ENCODE measurements around the gene AGBL5.

The AGBL5 gene

DNA sequence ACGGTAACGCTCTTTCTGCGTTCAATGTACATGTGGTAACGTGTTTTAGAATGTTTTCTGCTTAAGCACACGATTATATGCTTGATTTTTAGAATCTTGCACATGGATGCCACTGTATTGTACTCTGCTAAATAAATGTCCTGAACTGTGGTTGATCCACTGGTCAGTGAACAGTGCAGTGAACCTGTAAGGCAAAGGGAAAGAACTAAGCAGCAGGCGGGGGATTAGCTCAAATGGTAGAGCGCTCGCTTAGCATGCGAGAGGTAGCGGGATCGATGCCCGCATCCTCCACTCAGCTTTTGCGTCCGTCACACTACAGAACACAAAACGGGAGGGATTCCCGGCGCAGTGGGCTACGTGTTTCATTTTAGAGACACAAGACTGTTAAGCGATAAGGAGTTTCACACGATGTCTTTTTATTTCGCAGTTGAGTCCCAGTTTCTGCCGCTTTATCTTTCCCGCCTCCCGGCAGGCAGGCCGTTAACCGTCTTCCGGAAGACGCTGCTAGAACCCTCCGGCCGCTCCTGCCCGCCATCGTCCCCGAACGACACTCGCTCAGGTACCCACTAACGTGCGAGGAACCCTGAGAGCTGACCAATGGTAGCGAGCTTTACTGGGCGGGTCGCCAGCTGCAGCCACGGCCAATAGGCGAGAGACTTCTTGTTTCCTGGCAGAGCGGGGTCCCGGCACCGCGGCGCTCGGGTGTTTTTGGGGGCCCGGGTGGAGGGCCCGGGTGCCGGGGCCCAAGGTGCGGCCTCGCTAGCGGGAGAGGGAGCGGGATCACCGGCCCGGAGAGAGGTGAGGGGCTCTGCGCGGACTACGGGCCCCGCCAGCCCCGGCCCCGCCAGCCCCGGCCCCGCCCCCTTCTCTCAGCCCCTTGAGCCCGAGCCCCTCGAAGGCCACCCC lies at the start of gene AGBL5:
Gene AGBL5, plus strand, starts transcription at position 673 of the 906 bp plus-strand sequence. CDS start 1,291 bp downstream, outside the sequence.
- no peak; the same call in none of the 2 replicates for TF ChIP-seq ZFX (IDR thresholded peaks at IDR 0.05)
- TF ChIP-seq, protein P1, sequence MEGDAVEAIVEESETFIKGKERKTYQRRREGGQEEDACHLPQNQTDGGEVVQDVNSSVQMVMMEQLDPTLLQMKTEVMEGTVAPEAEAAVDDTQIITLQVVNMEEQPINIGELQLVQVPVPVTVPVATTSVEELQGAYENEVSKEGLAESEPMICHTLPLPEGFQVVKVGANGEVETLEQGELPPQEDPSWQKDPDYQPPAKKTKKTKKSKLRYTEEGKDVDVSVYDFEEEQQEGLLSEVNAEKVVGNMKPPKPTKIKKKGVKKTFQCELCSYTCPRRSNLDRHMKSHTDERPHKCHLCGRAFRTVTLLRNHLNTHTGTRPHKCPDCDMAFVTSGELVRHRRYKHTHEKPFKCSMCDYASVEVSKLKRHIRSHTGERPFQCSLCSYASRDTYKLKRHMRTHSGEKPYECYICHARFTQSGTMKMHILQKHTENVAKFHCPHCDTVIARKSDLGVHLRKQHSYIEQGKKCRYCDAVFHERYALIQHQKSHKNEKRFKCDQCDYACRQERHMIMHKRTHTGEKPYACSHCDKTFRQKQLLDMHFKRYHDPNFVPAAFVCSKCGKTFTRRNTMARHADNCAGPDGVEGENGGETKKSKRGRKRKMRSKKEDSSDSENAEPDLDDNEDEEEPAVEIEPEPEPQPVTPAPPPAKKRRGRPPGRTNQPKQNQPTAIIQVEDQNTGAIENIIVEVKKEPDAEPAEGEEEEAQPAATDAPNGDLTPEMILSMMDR (conservative IDR thresholded peaks at IDR 0.05), result no peak
- H3K27ac ChIP-seq, result peak within 1 kb of the TSS; percentile 80

DNA sequence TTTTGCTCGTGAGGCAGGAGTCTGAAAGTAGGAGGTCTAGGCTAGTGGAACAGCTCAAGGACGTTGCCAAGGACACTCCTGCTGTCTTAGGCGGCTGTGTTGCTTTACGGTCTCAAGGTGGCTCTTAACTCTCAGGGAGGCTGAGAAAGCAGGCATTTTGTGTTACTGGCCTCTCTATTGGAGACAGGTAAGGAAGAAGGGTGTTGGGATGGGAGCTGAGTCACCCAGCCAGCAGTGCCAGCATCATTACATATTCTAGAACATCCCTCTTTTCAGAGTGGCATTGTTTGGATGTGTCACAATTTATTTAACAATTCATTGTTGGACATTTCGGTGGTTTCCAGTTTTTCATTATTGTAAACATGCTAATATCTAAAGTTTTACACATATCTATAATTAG lies 49.5 kb upstream of the AGBL5 start:
- H3K27ac ChIP-seq, result no peak overlapping the region
- TF ChIP-seq, protein P1 (conservative IDR thresholded peaks at IDR 0.05), result no peak
- no peak for TF ChIP-seq ZFX (IDR thresholded peaks at IDR 0.05)

- no peak for TF ChIP-seq ZFX (IDR thresholded peaks at IDR 0.05)
- TF ChIP-seq, protein P1 (conservative IDR thresholded peaks at IDR 0.05), result no peak
- H3K27ac ChIP-seq, result no peak overlapping the region
Observed at GRCh38 chr2:27003007-27003406, 48.5 kb upstream of the AGBL5 start.

DNA sequence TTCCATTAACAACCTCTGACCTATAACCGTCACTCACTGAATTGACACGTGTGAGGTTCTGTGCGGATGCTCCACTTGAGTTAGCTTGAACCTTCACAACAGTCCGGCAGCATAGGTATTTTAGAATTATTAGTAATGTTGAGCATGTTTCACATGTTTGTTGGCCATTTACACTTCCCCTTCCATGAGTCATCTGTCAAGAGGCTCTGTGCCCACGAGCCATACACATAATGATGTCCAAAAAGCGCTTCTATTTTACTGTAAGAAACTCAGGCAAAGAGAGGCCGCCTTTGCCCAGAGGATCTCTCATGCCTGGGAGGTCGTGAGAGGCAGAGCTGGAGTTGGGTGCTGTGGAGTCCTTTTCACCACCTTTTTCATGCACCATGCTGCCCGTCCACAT lies 47.6 kb upstream of the AGBL5 start:
- no peak overlapping the region for H3K27ac ChIP-seq
- TF ChIP-seq, protein P1 (conservative IDR thresholded peaks at IDR 0.05), result no peak
- no peak for TF ChIP-seq ZFX (IDR thresholded peaks at IDR 0.05)

- TF ChIP-seq, protein P1 (conservative IDR thresholded peaks at IDR 0.05), result no peak
- no peak for TF ChIP-seq ZFX (IDR thresholded peaks at IDR 0.05)
- no peak overlapping the region for H3K27ac ChIP-seq
Observed at GRCh38 chr2:27006602-27007415, 44.7 kb upstream of the AGBL5 start.

- no peak for TF ChIP-seq ZFX (IDR thresholded peaks at IDR 0.05)
- TF ChIP-seq, protein P1 (conservative IDR thresholded peaks at IDR 0.05), result no peak
- H3K27ac ChIP-seq, result no peak overlapping the region
Observed at GRCh38 chr2:27007416-27008374, 43.8 kb upstream of the AGBL5 start.

Measured in C4-2B (cell line).